HCEC 1CT (cell line): Measurements from ENCODE around the gene NGEF.

Experiments used
- DNase-seq: peaks from one replicate; pipeline ENCODE4 v3.0.0-alpha.2; 2017

Gene NGEF

GRCh38 chr2:232878855-232879617 lies 134.0 kb downstream of the NGEF start:
- DNase-seq = no peak

GRCh38 chr2:232877940-232878511 lies 135.0 kb downstream of the NGEF start:
- DNase-seq = no peak

- DNase-seq = no peak
Observed at GRCh38 chr2:232876978-232877441, 136.0 kb downstream of the NGEF start.

- no peak for DNase-seq
Observed at GRCh38 chr2:232876161-232876977, 136.7 kb downstream of the NGEF start.

- no peak for DNase-seq
Observed at GRCh38 chr2:232875256-232876121, 137.6 kb downstream of the NGEF start.

GRCh38 chr2:232874677-232875223 lies 138.3 kb downstream of the NGEF start:
- no peak for DNase-seq

GRCh38 chr2:232873909-232874641 lies 139.0 kb downstream of the NGEF start:
- DNase-seq = no peak

GRCh38 chr2:232873292-232873908 lies 139.7 kb downstream of the NGEF start:
- no peak for DNase-seq

- no peak for DNase-seq
Observed at GRCh38 chr2:232872826-232873225, 140.2 kb downstream of the NGEF start.

- no peak for DNase-seq
Observed at GRCh38 chr2:232871835-232872736, 141.0 kb downstream of the NGEF start.

- DNase-seq = no peak
Observed at GRCh38 chr2:232871418-232871834, 141.6 kb downstream of the NGEF start.

GRCh38 chr2:232870766-232871371 lies 142.2 kb downstream of the NGEF start:
- no peak for DNase-seq

GRCh38 chr2:232870018-232870765 lies 142.9 kb downstream of the NGEF start, which contains the start of gene SNORC:
SNORC (plus strand) TSS chr2:232870264; CDS start chr2:232870342, 78 bp downstream.
- DNase-seq = no peak

GRCh38 chr2:232869138-232870017 lies 143.7 kb downstream of the NGEF start:
- no peak for DNase-seq

GRCh38 chr2:232866104-232866503 lies 147.0 kb downstream of the NGEF start:
- DNase-seq = no peak

GRCh38 chr2:232865165-232865564 lies 147.9 kb downstream of the NGEF start:
- DNase-seq = no peak

- DNase-seq = no peak
Observed at GRCh38 chr2:232863996-232864395, 149.1 kb downstream of the NGEF start.

GRCh38 chr2:232861353-232861752 lies 151.7 kb downstream of the NGEF start:
- no peak for DNase-seq
